ENCODE results near the gene MED15.

Gene MED15

GRCh38 chr22:20568502-20569058 lies 61.2 kb downstream of the MED15 start:
- peak overlapping the region; percentile 54 for H3K4me2 ChIP-seq
- no peak overlapping the region for H3K27ac ChIP-seq
- H3K36me3 ChIP-seq: peaks cover 100% of the 10 kb centered on the region
- H3K4me3 ChIP-seq: no peak overlapping the region
- no peaks in the 10 kb centered on the region for H3K27me3 ChIP-seq
- peaks cover 97% of the 10 kb centered on the region for H4K20me1 ChIP-seq
- no peaks in the 10 kb centered on the region for H3K9me3 ChIP-seq
- H3K9ac ChIP-seq: no peak overlapping the region
- TF ChIP-seq Cebpa-rat (IDR thresholded peaks at IDR 0.05): no peak
- peaks cover 35% of the 10 kb centered on the region for H3K4me1 ChIP-seq

- Histone ChIP-seq H3K9ac (no peak overlapping the region), H3K4me1 (peaks cover 35% of the 10 kb centered on the region), H4K20me1 (peaks cover 97% of the 10 kb centered on the region), H3K9me3 (no peaks in the 10 kb centered on the region), H3K4me2 (peak overlapping the region; percentile 54), H3K4me3 (no peak overlapping the region), H3K27ac (no peak overlapping the region), H3K36me3 (peaks cover 100% of the 10 kb centered on the region), H3K27me3 (no peaks in the 10 kb centered on the region)
- no peak for TF ChIP-seq Cebpa-rat (IDR thresholded peaks at IDR 0.05)
These were observed 61.9 kb downstream of the MED15 start for GRCh38 chr22:20569059-20570058.

- Histone ChIP-seq H4K20me1 (peaks cover 97% of the 10 kb centered on the region), H3K27me3 (no peaks in the 10 kb centered on the region), H3K9ac (no peak overlapping the region), H3K4me2 (no peak overlapping the region), H3K36me3 (peaks cover 100% of the 10 kb centered on the region), H3K9me3 (no peaks in the 10 kb centered on the region), H3K27ac (no peak overlapping the region), H3K4me3 (no peak overlapping the region), H3K4me1 (peaks cover 37% of the 10 kb centered on the region)
- TF ChIP-seq Cebpa-rat (IDR thresholded peaks at IDR 0.05): no peak
These were observed 63.7 kb downstream of the MED15 start for GRCh38 chr22:20571078-20571503.

GRCh38 chr22:20571531-20572007 lies 64.2 kb downstream of the MED15 start:
- H3K4me3 ChIP-seq: no peak overlapping the region
- H3K36me3 ChIP-seq: peaks cover 100% of the 10 kb centered on the region
- no peaks in the 10 kb centered on the region for H3K27me3 ChIP-seq
- peaks cover 97% of the 10 kb centered on the region for H4K20me1 ChIP-seq
- H3K9ac ChIP-seq: no peak overlapping the region
- TF ChIP-seq Cebpa-rat (IDR thresholded peaks at IDR 0.05): no peak
- no peaks in the 10 kb centered on the region for H3K9me3 ChIP-seq
- H3K4me1 ChIP-seq: peaks cover 39% of the 10 kb centered on the region
- no peak overlapping the region for H3K4me2 ChIP-seq
- no peak overlapping the region for H3K27ac ChIP-seq

GRCh38 chr22:20572132-20572802 lies 64.9 kb downstream of the MED15 start:
- Histone ChIP-seq H3K4me2 (no peak overlapping the region), H3K4me3 (no peak overlapping the region), H3K4me1 (peaks cover 33% of the 10 kb centered on the region), H3K27ac (no peak overlapping the region), H3K36me3 (peaks cover 99% of the 10 kb centered on the region), H3K9ac (no peak overlapping the region), H3K27me3 (no peaks in the 10 kb centered on the region), H4K20me1 (peaks cover 97% of the 10 kb centered on the region), H3K9me3 (no peaks in the 10 kb centered on the region)
- no peak for TF ChIP-seq Cebpa-rat (IDR thresholded peaks at IDR 0.05)

GRCh38 chr22:20573176-20573832 lies 65.9 kb downstream of the MED15 start:
- Histone ChIP-seq H3K4me2 (no peak overlapping the region), H3K9me3 (no peaks in the 10 kb centered on the region), H3K4me3 (no peak overlapping the region), H3K27me3 (no peaks in the 10 kb centered on the region), H3K27ac (no peak overlapping the region), H3K9ac (no peak overlapping the region), H3K36me3 (peaks cover 99% of the 10 kb centered on the region), H3K4me1 (peaks cover 23% of the 10 kb centered on the region), H4K20me1 (peaks cover 97% of the 10 kb centered on the region)
- TF ChIP-seq Cebpa-rat (IDR thresholded peaks at IDR 0.05): no peak

GRCh38 chr22:20573833-20574615 lies 66.6 kb downstream of the MED15 start:
- Histone ChIP-seq H3K9ac (no peak overlapping the region), H3K27ac (no peak overlapping the region), H3K9me3 (no peaks in the 10 kb centered on the region), H3K27me3 (no peaks in the 10 kb centered on the region), H4K20me1 (peaks cover 97% of the 10 kb centered on the region), H3K4me2 (no peak overlapping the region), H3K4me1 (peaks cover 17% of the 10 kb centered on the region), H3K36me3 (peaks cover 99% of the 10 kb centered on the region), H3K4me3 (no peak overlapping the region)
- no peak for TF ChIP-seq Cebpa-rat (IDR thresholded peaks at IDR 0.05)

- Histone ChIP-seq H3K4me1 (peaks cover 18% of the 10 kb centered on the region), H3K36me3 (peaks cover 99% of the 10 kb centered on the region), H3K27ac (no peak overlapping the region), H3K9me3 (no peaks in the 10 kb centered on the region), H3K4me2 (no peak overlapping the region), H4K20me1 (peaks cover 97% of the 10 kb centered on the region), H3K4me3 (no peak overlapping the region), H3K27me3 (no peaks in the 10 kb centered on the region), H3K9ac (no peak overlapping the region)
- TF ChIP-seq Cebpa-rat (IDR thresholded peaks at IDR 0.05): no peak
These were observed 67.5 kb downstream of the MED15 start for GRCh38 chr22:20574920-20575353.

Measured in BLaER1 (cell line).